IMR-90 (cell line): Measurements from ENCODE around the gene EXD2. TPM values are rescaled to one million over a fixed set of nuclear protein-coding genes. Genes with fewer than 3 reads are reported as not detected.

Source experiments
- ATAC-seq: fragments of 200-7000 bp; cut with Tn5 transposase; 2 replicates; pipeline ENCODE4 v1.9.1; 2020; ENCODE audit warnings: low read depth, mild to moderate bottlenecking, moderate library complexity
- BruUV-seq: library from RNA; stranded (reverse); fragments of 400-500 nt; replicated peaks from 2 replicates; lab custom pipeline; 2021; lab: Mats Ljungman, UMichigan
- CTCF ChIA-PET: fragments of 300-600 bp; formaldehyde crosslinking; extraction: SDS; loops from one replicate; lab custom pipeline; 2021; ENCODE audit warnings: antibody characterized with exemption; lab: Yijun Ruan, JAX
- POLR2A ChIA-PET: fragments of 300-600 bp; sonication (Branson Sonifier 250); formaldehyde crosslinking; loops from one replicate; lab custom pipeline; 2022; ENCODE audit warnings: antibody characterized with exemption; ENCODE audit not compliant: unreplicated experiment; lab: Charles Lee
- DNase-seq: peaks from one replicate; pipeline ENCODE4 v3.0.0; 2013
- H2AFZ ChIP-seq: replicated peaks from 2 replicates; pipeline ENCODE3; 2013; ENCODE audit warnings: low read length, mild to moderate bottlenecking; ENCODE audit not compliant: poor library complexity
- H2AK5ac ChIP-seq: 2 replicates; pipeline ENCODE4 v1.6.1; 2013; ENCODE audit warnings: low read depth, low read length, inconsistent platforms
- H2AK9ac ChIP-seq: replicated peaks from 2 replicates; pipeline ENCODE3; 2013; ENCODE audit warnings: mild to moderate bottlenecking, low read depth, low read length, moderate library complexity; ENCODE audit not compliant: poor library complexity
- H2BK120ac ChIP-seq: 2 replicates; pipeline ENCODE4 v1.6.1; 2013; ENCODE audit warnings: low read depth, low read length, inconsistent platforms
- H2BK15ac ChIP-seq: 3 replicates; pipeline ENCODE4 v1.6.1; 2013; ENCODE audit warnings: low read depth, low read length, inconsistent platforms
- H2BK20ac ChIP-seq: 2 replicates; pipeline ENCODE4 v1.6.1; 2013; ENCODE audit warnings: low read depth, mild to moderate bottlenecking, inconsistent platforms, low read length, moderate library complexity
- H2BK5ac ChIP-seq: 2 replicates; pipeline ENCODE4 v1.6.1; 2013; ENCODE audit warnings: mild to moderate bottlenecking, low read depth, low read length, inconsistent platforms; ENCODE audit not compliant: poor library complexity, severe bottlenecking
- H3K14ac ChIP-seq: replicated peaks from 2 replicates; pipeline ENCODE4 v1.6.1; 2013; ENCODE audit warnings: low read depth, low read length, inconsistent platforms
- H3K18ac ChIP-seq: 2 replicates; pipeline ENCODE4 v1.6.1; 2013; ENCODE audit warnings: low read depth, low read length, control low read depth
- H3K23ac ChIP-seq: 2 replicates; pipeline ENCODE4 v1.6.1; 2013; ENCODE audit warnings: low read depth, low read length, inconsistent platforms
- H3K27ac ChIP-seq: 2 replicates; pipeline ENCODE4 v1.5.1; 2013; ENCODE audit warnings: mild to moderate bottlenecking, control low read depth, low read length; ENCODE audit not compliant: insufficient read depth
- H3K27me3 ChIP-seq: 2 replicates; pipeline ENCODE4 v1.6.1; 2013; ENCODE audit warnings: low read length; ENCODE audit not compliant: control insufficient read depth, insufficient read depth
- H3K36me3 ChIP-seq: 2 replicates; pipeline ENCODE4 v1.6.1; 2013; ENCODE audit warnings: low read length, mixed read lengths; ENCODE audit not compliant: control insufficient read depth, insufficient read depth
- H3K4ac ChIP-seq: 2 replicates; pipeline ENCODE4 v1.6.1; 2013; ENCODE audit warnings: low read depth, low read length, inconsistent platforms
- H3K4me1 ChIP-seq: 2 replicates; pipeline ENCODE4 v1.6.1; 2013; ENCODE audit warnings: low read length, mixed read lengths; ENCODE audit not compliant: control insufficient read depth, insufficient read depth
- H3K4me2 ChIP-seq: 2 replicates; pipeline ENCODE4 v1.6.1; 2013; ENCODE audit warnings: low read depth, mild to moderate bottlenecking, control low read depth, low read length, moderate library complexity
- H3K4me3 ChIP-seq: 2 replicates; pipeline ENCODE4 v1.5.1; 2013; ENCODE audit warnings: low read depth, mild to moderate bottlenecking, control low read depth, low read length, moderate library complexity; ENCODE audit not compliant: insufficient read depth
- H3K56ac ChIP-seq: 2 replicates; pipeline ENCODE4 v1.6.1; 2013; ENCODE audit warnings: low read length, inconsistent platforms; ENCODE audit not compliant: insufficient read depth; ENCODE audit errors: extremely low read depth
- H3K79me1 ChIP-seq, 2 experiments: 2 replicates each; pipeline ENCODE4 v1.6.1; 2013; ENCODE audit warnings: low read length in 2 of 2, inconsistent platforms in 1 of 2, low read depth in 1 of 2
- H3K9ac ChIP-seq: 2 replicates; pipeline ENCODE4 v1.6.1; 2013; ENCODE audit warnings: low read depth, low read length, control low read depth
- H3K9me1 ChIP-seq: 2 replicates; pipeline ENCODE4 v1.6.1; 2013; ENCODE audit warnings: low read length, inconsistent platforms; ENCODE audit not compliant: insufficient read depth
- H3K9me3 ChIP-seq: 2 replicates; pipeline ENCODE4 v1.6.1; 2013; ENCODE audit warnings: low read length; ENCODE audit not compliant: control insufficient read depth, insufficient read depth
- H4K20me1 ChIP-seq: 2 replicates; pipeline ENCODE4 v1.6.1; 2013; ENCODE audit warnings: low read length, inconsistent platforms; ENCODE audit not compliant: insufficient read depth
- H4K5ac ChIP-seq: 2 replicates; pipeline ENCODE4 v1.6.1; 2013; ENCODE audit warnings: mild to moderate bottlenecking, low read depth, low read length, control low read depth
- H4K8ac ChIP-seq, 2 experiments: 2 replicates each; pipeline ENCODE4 v1.6.1; 2013; ENCODE audit warnings: low read depth in 2 of 2, low read length in 2 of 2, control low read depth in 1 of 2, inconsistent platforms in 1 of 2
- H4K91ac ChIP-seq: 2 replicates; pipeline ENCODE4 v1.6.1; 2013; ENCODE audit warnings: low read depth, low read length, inconsistent platforms; ENCODE audit not compliant: insufficient read depth
- BHLHE40 ChIP-seq: fragments of 150-350 bp; IDR thresholded peaks from 2 replicates; pipeline ENCODE4 v1.6.1; 2016; ENCODE audit warnings: mild to moderate bottlenecking, low read depth, low read length
- CEBPB ChIP-seq: IDR thresholded peaks from 2 replicates; pipeline ENCODE4 v1.6.1; 2012; ENCODE audit warnings: low read depth, low read length, improper control_type of control experiment
- CHD1 ChIP-seq: IDR thresholded peaks from 2 replicates; pipeline ENCODE4 v1.6.1; 2012; ENCODE audit warnings: low read depth, low read length, improper control_type of control experiment
- MAFK ChIP-seq: IDR thresholded peaks from 2 replicates; pipeline ENCODE4 v1.6.1; 2012; ENCODE audit warnings: low read depth, low read length, improper control_type of control experiment
- MAZ ChIP-seq: IDR thresholded peaks from 2 replicates; pipeline ENCODE4 v1.6.1; 2012; ENCODE audit warnings: low read depth, mild to moderate bottlenecking, low read length, improper control_type of control experiment, moderate library complexity, borderline replicate concordance
- MXI1 ChIP-seq: IDR thresholded peaks from 2 replicates; pipeline ENCODE4 v1.6.1; 2012; ENCODE audit warnings: low read depth, mild to moderate bottlenecking, low read length, moderate library complexity, borderline replicate concordance
- NFE2L2 ChIP-seq: fragments of 150-350 bp; IDR thresholded peaks from 2 replicates; pipeline ENCODE4 v1.6.1; 2016; ENCODE audit warnings: low read depth, mild to moderate bottlenecking, low read length
- RAD21 ChIP-seq: IDR thresholded peaks from 2 replicates; pipeline ENCODE4 v1.6.1; 2012; ENCODE audit warnings: low read length, improper control_type of control experiment
- RCOR1 ChIP-seq: IDR thresholded peaks from 2 replicates; pipeline ENCODE4 v1.6.1; 2012; ENCODE audit warnings: mild to moderate bottlenecking, low read length, improper control_type of control experiment; ENCODE audit not compliant: insufficient replicate concordance
- RFX5 ChIP-seq: IDR thresholded peaks from 2 replicates; pipeline ENCODE4 v1.8.0; 2012; ENCODE audit warnings: low read depth, mild to moderate bottlenecking, low read length, moderate library complexity
- SMC3 ChIP-seq: fragments of 150-350 bp; IDR thresholded peaks from 2 replicates; pipeline ENCODE4 v1.6.1; 2016; ENCODE audit warnings: low read depth, mild to moderate bottlenecking, antibody characterized with exemption, low read length, moderate library complexity
- WGBS, 2 experiments: methylation state at CpG; one replicate each; pipeline versions ENCODE4 v1.1.5 to v1.1.7; 2013; ENCODE audit warnings: missing lambda C conversion rate in 2 of 2; ENCODE audit not compliant: insufficient read length in 1 of 2; ENCODE audit errors: extremely low coverage in 2 of 2; 5-methylcytosine and 5-hydroxymethylcytosine counted together
- dilution Hi-C: fragments of 300-500 bp; cut with HindIII; formaldehyde crosslinking; loops from one replicate; pipeline ENCODE4 v1.14.3; 2018; ENCODE audit warnings: low sequenced_read_pairs; ENCODE audit not compliant: unreplicated experiment
- in situ Hi-C: fragments of 300-500 bp; cut with MboI; formaldehyde crosslinking; loops from 3 replicates; pipeline ENCODE4 v1.14.3; 2019; ENCODE audit warnings: low sequenced_read_pairs, inconsistent platforms, mixed read lengths
- intact Hi-C: fragments of 100-400 bp; cut with micrococcal nuclease; formaldehyde crosslinking; loops from 2 replicates; pipeline ENCODE4 v1.10.0; 2022
- polyA plus RNA-seq, 3 experiments: library from polyadenylated mRNA; depleted of rRNA; stranded (reverse); fragments of >200 nt; gene quantifications; 2 replicates each; pipeline ENCODE4 v1.2.3, GENCODE V29; 2012; ENCODE audit warnings: low replicate concordance in 1 of 3
- total RNA-seq: library from RNA; depleted of rRNA; stranded (reverse); fragments of >200 nt; gene quantifications from 2 replicates; pipeline ENCODE4 v1.2.3, GENCODE V29; 2012

Gene EXD2
- total and polyA plus RNA-seq, 2 of the 4 experiments (the other 2 are of a cell fraction) = 11.0 to 13.3 TPM

DNA sequence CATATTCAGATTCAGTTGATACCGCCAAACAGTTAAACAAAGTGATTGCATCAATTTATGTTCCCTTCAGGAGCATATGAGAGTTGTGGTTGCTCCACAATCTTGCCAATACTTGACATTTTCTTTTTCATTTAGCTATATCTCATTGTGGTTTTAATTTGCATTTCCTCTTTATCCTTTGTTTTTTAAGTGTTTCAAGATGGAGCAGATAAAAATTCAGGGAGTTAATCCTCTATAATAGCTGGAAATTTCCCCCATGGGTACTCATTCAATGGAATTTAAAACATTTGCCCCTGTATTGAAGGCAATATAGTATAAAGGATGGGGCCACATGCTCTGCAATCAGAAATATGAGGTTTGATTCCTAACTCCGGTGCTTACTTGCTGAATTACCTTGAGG lies 1.1 kb upstream of the EXD2 start:
- DNase-seq (no peak), ATAC-seq (no peak)
- TF ChIP-seq MAZ (no peak), CHD1 (no peak), RAD21 (no peak), MXI1 (no peak), CEBPB (no peak), MAFK (no peak), RCOR1 (no peak), NFE2L2 (no peak), BHLHE40 (no peak), SMC3 (no peak), RFX5 (no peak)
- H2BK5ac ChIP-seq = no peak overlapping the region
- H3K9me1 ChIP-seq = no peaks in the 10 kb centered on the region
- H2BK120ac ChIP-seq = no peak overlapping the region
- no peak overlapping the region for H3K18ac ChIP-seq
- H2AK5ac ChIP-seq = no peak overlapping the region
- no peaks in the 10 kb centered on the region for H4K20me1 ChIP-seq
- peaks cover 2% of the 10 kb centered on the region for H3K27me3 ChIP-seq
- CTCF ChIA-PET = no interaction called here
- H3K4me3 ChIP-seq = no peak overlapping the region
- no peak overlapping the region for H4K91ac ChIP-seq
- H4K5ac ChIP-seq = no peak overlapping the region
- H2BK20ac ChIP-seq = no peak overlapping the region
- intact Hi-C loops = no loop called here
- no peak overlapping the region for H3K4me2 ChIP-seq
- dilution Hi-C loops = no loop called here
- no peak overlapping the region for H3K14ac ChIP-seq
- H3K4me1 ChIP-seq = no peaks in the 10 kb centered on the region
- no peak overlapping the region for H3K23ac ChIP-seq
- POLR2A ChIA-PET = no interaction called here
- no peak overlapping the region for H3K56ac ChIP-seq
- BruUV-seq = no TSS peak
- no peaks in the 10 kb centered on the region for H3K36me3 ChIP-seq
- no peaks in the 10 kb centered on the region for H3K9me3 ChIP-seq
- no peak overlapping the region for H2AK9ac ChIP-seq
- no peak overlapping the region for H3K27ac ChIP-seq
- H2AFZ ChIP-seq = no peak overlapping the region
- H2BK15ac ChIP-seq = no peak overlapping the region
- no peak overlapping the region for H4K8ac ChIP-seq
- in situ Hi-C loops = no loop called here
- no peak overlapping the region for H3K4ac ChIP-seq
- WGBS, 2 experiments = no CpG with 5 or more reads among the region's 2 CpGs
- H3K9ac ChIP-seq = no peak overlapping the region
- H3K79me1 ChIP-seq = peaks cover 2 to 17% of the 10 kb centered on the region in 2 experiments; a peak in 2 of 4 replicates
